Hepatocyte (in vitro differentiated cells): ENCODE data around the gene NACA. TPM values are rescaled to one million over a fixed set of nuclear protein-coding genes. Genes with fewer than 3 reads are reported as not detected.

Experiments used
- DNase-seq: peaks from one replicate; pipeline ENCODE4 v3.0.0-alpha.2; 2016; ENCODE audit warnings: low spot score
- H2AFZ ChIP-seq: fragments of 200-600 bp; sonication (generic); 2 replicates; pipeline ENCODE4 v1.6.0; 2016; ENCODE audit warnings: antibody characterized with exemption, mild to moderate bottlenecking
- H3K27ac ChIP-seq: fragments of 200-600 bp; sonication (generic); 2 replicates; pipeline ENCODE4 v1.5.1; 2016; ENCODE audit warnings: mild to moderate bottlenecking
- H3K27me3 ChIP-seq: fragments of 200-600 bp; sonication (generic); 2 replicates; pipeline ENCODE4 v1.6.1; 2016
- H3K36me3 ChIP-seq: fragments of 200-600 bp; sonication (generic); replicated peaks from 2 replicates; pipeline ENCODE4 v1.5.1; 2016; ENCODE audit warnings: low read depth; ENCODE audit not compliant: insufficient read depth
- H3K4me1 ChIP-seq: fragments of 200-600 bp; sonication (generic); 2 replicates; pipeline ENCODE4 v1.5.1; 2016; ENCODE audit warnings: mild to moderate bottlenecking, moderate library complexity; ENCODE audit not compliant: insufficient read depth
- H3K4me2 ChIP-seq: fragments of 200-600 bp; sonication (generic); 2 replicates; pipeline ENCODE4 v1.6.0; 2016
- H3K4me3 ChIP-seq: fragments of 200-600 bp; sonication (generic); 2 replicates; pipeline ENCODE4 v1.5.1; 2016; ENCODE audit warnings: mild to moderate bottlenecking
- H3K79me2 ChIP-seq: fragments of 200-600 bp; sonication (generic); 2 replicates; pipeline ENCODE4 v1.6.0; 2017; ENCODE audit warnings: mild to moderate bottlenecking
- H3K9me2 ChIP-seq: fragments of 200-600 bp; sonication (generic); replicated peaks from 2 replicates; pipeline ENCODE4 v1.6.0; 2017; ENCODE audit warnings: mild to moderate bottlenecking; ENCODE audit not compliant: insufficient read depth
- H3K9me3 ChIP-seq: fragments of 200-600 bp; sonication (generic); 2 replicates; pipeline ENCODE4 v1.5.1; 2016; ENCODE audit warnings: low read depth, mild to moderate bottlenecking
- H4K20me1 ChIP-seq: fragments of 200-600 bp; sonication (generic); 2 replicates; pipeline ENCODE4 v1.6.0; 2016; ENCODE audit warnings: mild to moderate bottlenecking; ENCODE audit not compliant: insufficient read depth, poor library complexity, severe bottlenecking
- CTCF ChIP-seq: fragments of 200-600 bp; sonication (generic); IDR thresholded peaks from 2 replicates; pipeline ENCODE4 v1.5.1; 2016; ENCODE audit warnings: antibody characterized with exemption, mild to moderate bottlenecking; ENCODE audit not compliant: poor library complexity
- EZH2 ChIP-seq: fragments of 200-600 bp; sonication (generic); IDR thresholded peaks from 2 replicates; pipeline ENCODE4 v1.6.1; 2016; ENCODE audit warnings: antibody characterized with exemption, mild to moderate bottlenecking, borderline replicate concordance
- EZH2phosphoT487 ChIP-seq: fragments of 200-600 bp; sonication (generic); IDR thresholded peaks from one replicate; pipeline ENCODE4 v1.6.1; 2018; ENCODE audit warnings: antibody characterized with exemption, mild to moderate bottlenecking, low read depth, moderate library complexity; ENCODE audit not compliant: unreplicated experiment, severe bottlenecking
- WGBS: methylation state at CpG from one replicate; pipeline ENCODE4 v1.1.6; 2016; ENCODE audit warnings: low lambda C conversion rate; ENCODE audit errors: missing lambda C conversion rate; 5-methylcytosine and 5-hydroxymethylcytosine counted together
- polyA plus RNA-seq: library from polyadenylated mRNA; unstranded; fragments of >200 nt; fragmentation: Nextera tagmentation; extraction: Ambion mirVana; gene quantifications from 2 replicates; pipeline ENCODE4 v1.2.1, GENCODE V29; 2016
- total RNA-seq: library from RNA; depleted of rRNA; stranded (reverse); fragments of >200 nt; gene quantifications from 2 replicates; pipeline ENCODE4 v1.2.3, GENCODE V29; 2014

Gene NACA
- total RNA-seq (1,295 and 1,361 TPM in 2 replicates), polyA plus RNA-seq (631 and 655 TPM in 2 replicates)

- H2AFZ ChIP-seq = peak within 1 kb of the TSS; percentile 79
- H3K4me1 ChIP-seq = peaks cover 30% of the 10 kb centered on the region
- TF ChIP-seq CTCF = no peak
- TF ChIP-seq EZH2 = no peak
- no peak for TF ChIP-seq EZH2phosphoT487
- peak within 1 kb of the TSS; percentile 65 for H3K4me3 ChIP-seq
- peak within 1 kb of the TSS; percentile 92 for H3K4me2 ChIP-seq
- H4K20me1 ChIP-seq = peaks cover 41% of the 10 kb centered on the region
- H3K9me2 ChIP-seq = no peaks in the 10 kb centered on the region
- peak within 1 kb of the TSS; percentile 96 for H3K27ac ChIP-seq
- peaks cover 48% of the 10 kb centered on the region for H3K79me2 ChIP-seq
- peak; percentile 97 for DNase-seq
- H3K9me3 ChIP-seq = no peaks in the 10 kb centered on the region
- WGBS = 1% methylated on average over 46 of the region's 46 CpGs
- H3K27me3 ChIP-seq = no peaks in the 10 kb centered on the region
- H3K36me3 ChIP-seq = no peaks in the 10 kb centered on the region
These were observed at the start of gene NACA for GRCh38 chr12:56724972-56725722. Gene NACA, minus strand, starts transcription at chr12:56725299. Its CDS starts 778 bp downstream, at chr12:56724521.

- Histone ChIP-seq H3K27ac (no peak overlapping the region), H3K9me3 (no peaks in the 10 kb centered on the region), H4K20me1 (no peaks in the 10 kb centered on the region), H2AFZ (no peak overlapping the region), H3K79me2 (no peaks in the 10 kb centered on the region), H3K9me2 (no peaks in the 10 kb centered on the region), H3K36me3 (no peaks in the 10 kb centered on the region), H3K27me3 (no peaks in the 10 kb centered on the region), H3K4me3 (no peak overlapping the region), H3K4me1 (no peaks in the 10 kb centered on the region), H3K4me2 (no peak overlapping the region)
- 93% methylated on average over 2 of the region's 2 CpGs for WGBS
- TF ChIP-seq CTCF (no peak), EZH2phosphoT487 (no peak), EZH2 (no peak)
- no peak for DNase-seq
These were observed 48.0 kb upstream of the NACA start for GRCh38 chr12:56773113-56773512.

- no peaks in the 10 kb centered on the region for H4K20me1 ChIP-seq
- no peak overlapping the region for H2AFZ ChIP-seq
- no peaks in the 10 kb centered on the region for H3K36me3 ChIP-seq
- no peak overlapping the region for H3K4me2 ChIP-seq
- no peaks in the 10 kb centered on the region for H3K9me2 ChIP-seq
- TF ChIP-seq CTCF (no peak), EZH2phosphoT487 (no peak), EZH2 (no peak)
- DNase-seq = no peak
- H3K9me3 ChIP-seq = no peaks in the 10 kb centered on the region
- no peaks in the 10 kb centered on the region for H3K79me2 ChIP-seq
- no peaks in the 10 kb centered on the region for H3K27me3 ChIP-seq
- 98% methylated on average over 4 of the region's 5 CpGs for WGBS
- no peaks in the 10 kb centered on the region for H3K4me1 ChIP-seq
- no peak overlapping the region for H3K4me3 ChIP-seq
- no peak overlapping the region for H3K27ac ChIP-seq
These were observed 47.5 kb upstream of the NACA start for GRCh38 chr12:56772625-56773024.
